ENCODE results near the gene C16orf54.

DNA sequence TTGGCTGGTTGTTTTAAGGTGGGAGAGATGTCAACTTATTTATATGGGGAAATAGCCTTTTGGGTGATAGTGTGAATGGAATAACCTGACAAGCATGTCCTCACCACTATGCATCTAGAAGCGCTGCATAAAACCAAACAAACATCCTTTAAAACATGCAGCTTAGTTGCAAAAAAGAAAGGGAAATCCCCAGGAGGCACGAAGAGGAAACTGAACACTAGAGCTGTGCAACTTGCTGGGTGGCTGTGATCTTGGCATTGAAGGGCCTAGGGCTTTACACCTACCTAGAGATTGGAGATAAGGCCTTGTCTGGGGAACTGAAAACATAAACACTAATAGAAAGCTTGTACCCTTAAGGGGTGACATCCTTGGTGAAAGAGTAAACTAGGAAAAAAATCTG, 7.3 kb downstream of the C16orf54 start:
- TF ChIP-seq, protein P1, sequence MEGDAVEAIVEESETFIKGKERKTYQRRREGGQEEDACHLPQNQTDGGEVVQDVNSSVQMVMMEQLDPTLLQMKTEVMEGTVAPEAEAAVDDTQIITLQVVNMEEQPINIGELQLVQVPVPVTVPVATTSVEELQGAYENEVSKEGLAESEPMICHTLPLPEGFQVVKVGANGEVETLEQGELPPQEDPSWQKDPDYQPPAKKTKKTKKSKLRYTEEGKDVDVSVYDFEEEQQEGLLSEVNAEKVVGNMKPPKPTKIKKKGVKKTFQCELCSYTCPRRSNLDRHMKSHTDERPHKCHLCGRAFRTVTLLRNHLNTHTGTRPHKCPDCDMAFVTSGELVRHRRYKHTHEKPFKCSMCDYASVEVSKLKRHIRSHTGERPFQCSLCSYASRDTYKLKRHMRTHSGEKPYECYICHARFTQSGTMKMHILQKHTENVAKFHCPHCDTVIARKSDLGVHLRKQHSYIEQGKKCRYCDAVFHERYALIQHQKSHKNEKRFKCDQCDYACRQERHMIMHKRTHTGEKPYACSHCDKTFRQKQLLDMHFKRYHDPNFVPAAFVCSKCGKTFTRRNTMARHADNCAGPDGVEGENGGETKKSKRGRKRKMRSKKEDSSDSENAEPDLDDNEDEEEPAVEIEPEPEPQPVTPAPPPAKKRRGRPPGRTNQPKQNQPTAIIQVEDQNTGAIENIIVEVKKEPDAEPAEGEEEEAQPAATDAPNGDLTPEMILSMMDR (IDR thresholded peaks at IDR 0.05), result no peak
- TF ChIP-seq POLR2A (IDR thresholded peaks at IDR 0.05), result no peak
